ENCODE results near the gene RAB18.

DNA sequence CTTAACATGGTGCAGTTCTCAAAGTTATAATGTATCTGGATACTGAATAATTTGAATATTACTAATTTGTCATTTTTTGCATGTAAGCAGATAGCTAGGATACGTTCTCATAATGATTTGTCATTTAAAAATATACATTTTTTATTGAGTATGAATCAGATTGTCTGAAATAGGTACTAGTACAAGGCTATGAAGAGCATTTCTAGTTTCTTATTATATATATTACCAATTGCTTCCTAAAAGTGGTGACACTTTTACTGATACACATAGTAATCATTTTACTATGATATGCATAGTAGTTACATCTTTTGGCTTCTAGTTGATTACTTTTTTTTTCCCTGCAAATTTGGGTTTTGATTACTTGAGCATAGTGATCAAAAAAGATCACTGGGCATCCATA is 26.4 kb downstream of the RAB18 start:
- TF ChIP-seq FOXA1 (IDR thresholded peaks at IDR 0.05) (no peak), LEF1 (IDR thresholded peaks at IDR 0.05; ENCODE audit: borderline replicate concordance) (no peak)

Data from HEK293T (cell line).